Skeletal muscle satellite cell (primary cell): ENCODE results near the gene FHL2.

Experiments
- H3K27me3 ChIP-seq: 2 replicates; pipeline ENCODE4 v1.7.0; 2013; ENCODE audit warnings: low read length; ENCODE audit not compliant: control insufficient read depth, insufficient read depth
- H3K36me3 ChIP-seq: 2 replicates; pipeline ENCODE4 v1.7.0; 2013; ENCODE audit warnings: mild to moderate bottlenecking, control low read depth, low read length; ENCODE audit not compliant: insufficient read depth
- H3K4me1 ChIP-seq: 2 replicates; pipeline ENCODE4 v1.7.0; 2013; ENCODE audit warnings: low read length; ENCODE audit not compliant: control insufficient read depth, insufficient read depth
- H3K4me2 ChIP-seq: 2 replicates; pipeline ENCODE4 v1.7.0; 2013; ENCODE audit warnings: mild to moderate bottlenecking, low read length
- H3K4me3 ChIP-seq: 2 replicates; pipeline ENCODE4 v1.7.0; 2013; ENCODE audit warnings: low read length
- H3K9ac ChIP-seq: 2 replicates; pipeline ENCODE4 v1.7.0; 2013; ENCODE audit warnings: mild to moderate bottlenecking, low read depth, low read length, moderate library complexity
- H3K9me3 ChIP-seq: replicated peaks from 2 replicates; pipeline ENCODE4 v1.7.0; 2013; ENCODE audit warnings: mild to moderate bottlenecking, control low read depth, low read length

FHL2 gene

DNA sequence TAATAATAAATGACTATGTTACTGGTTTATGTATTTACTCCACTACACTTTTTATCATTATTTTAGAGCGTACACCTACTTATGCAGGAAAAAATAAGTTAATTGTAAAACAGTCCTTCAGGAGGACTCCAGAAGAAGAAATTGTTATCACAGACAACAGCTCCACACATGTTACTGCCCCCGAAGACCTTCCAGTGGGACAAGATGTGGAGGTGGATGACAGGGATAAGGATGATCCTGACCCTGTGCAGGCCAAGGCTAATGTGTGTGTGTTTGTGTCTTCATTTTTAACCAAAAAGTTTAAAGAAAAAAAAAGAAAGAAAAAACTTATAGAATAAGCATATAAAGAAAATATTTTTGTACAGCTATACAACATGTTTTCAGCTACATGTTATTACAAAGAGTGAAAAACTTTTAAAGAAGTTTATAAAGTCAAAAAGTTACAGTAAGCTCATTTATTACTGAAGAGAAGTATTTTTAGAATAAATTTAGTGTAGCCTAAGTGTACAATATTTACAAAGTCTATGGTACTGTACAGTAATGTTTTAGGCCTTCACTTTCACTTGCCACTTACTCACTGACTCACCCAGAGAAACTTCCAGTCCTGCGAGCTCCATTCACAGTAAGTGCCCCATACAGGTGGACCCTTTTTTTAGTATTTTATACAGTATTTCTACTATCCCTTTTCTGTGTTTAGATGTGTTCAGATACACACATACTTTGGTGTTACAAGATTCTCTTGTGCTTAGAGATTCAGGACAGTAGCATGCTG lies 76.8 kb downstream of the FHL2 start:
- peaks cover 57% of the 10 kb centered on the region for H3K4me1 ChIP-seq
- no peaks in the 10 kb centered on the region for H3K27me3 ChIP-seq
- no peak overlapping the region for H3K9ac ChIP-seq
- H3K4me2 ChIP-seq, result no peak overlapping the region
- H3K36me3 ChIP-seq, result peaks cover 3% of the 10 kb centered on the region
- H3K9me3 ChIP-seq, result no peaks in the 10 kb centered on the region
- no peak overlapping the region for H3K4me3 ChIP-seq

DNA sequence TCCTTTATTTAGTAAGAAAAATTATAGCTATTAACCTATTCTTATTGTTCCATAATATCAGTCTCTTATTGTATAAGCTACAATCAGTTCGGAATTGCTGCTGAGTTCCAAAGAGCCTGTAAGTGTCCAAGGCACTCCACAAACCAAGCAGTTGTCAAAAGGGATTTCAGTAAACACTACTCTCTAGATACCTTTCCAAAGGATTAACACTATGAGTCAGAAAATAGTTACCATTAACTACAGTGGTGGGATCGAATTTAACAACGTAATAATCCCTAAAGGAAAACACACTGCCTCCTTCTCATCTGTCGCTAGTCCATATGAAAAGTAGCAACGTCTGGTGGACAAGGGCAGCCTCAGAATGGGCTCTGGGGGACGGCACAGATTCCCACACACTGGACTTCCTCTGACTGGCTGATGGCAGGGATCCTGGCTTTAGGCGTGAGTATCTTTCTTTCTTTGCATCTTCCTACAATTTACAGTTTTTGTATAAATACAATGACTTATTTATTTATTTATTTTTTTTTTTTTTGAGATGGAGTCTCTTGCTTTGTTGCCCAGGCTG lies 78.1 kb downstream of the FHL2 start:
- Histone ChIP-seq H3K4me1 (peaks cover 45% of the 10 kb centered on the region), H3K4me2 (no peak overlapping the region), H3K9me3 (no peaks in the 10 kb centered on the region), H3K27me3 (no peaks in the 10 kb centered on the region), H3K4me3 (no peak overlapping the region), H3K9ac (no peak overlapping the region), H3K36me3 (peaks cover 3% of the 10 kb centered on the region)

GRCh38 chr2:105317937-105318336 lies 80.9 kb downstream of the FHL2 start:
- Histone ChIP-seq H3K9me3 (no peaks in the 10 kb centered on the region), H3K4me3 (no peak overlapping the region)

GRCh38 chr2:105315314-105315713 lies 83.5 kb downstream of the FHL2 start:
- H3K9ac ChIP-seq, result no peak overlapping the region
- no peak overlapping the region for H3K4me2 ChIP-seq

More at GRCh38 chr2:105317937-105318336, 80.9 kb downstream of the FHL2 start:
- H3K36me3 ChIP-seq, result peaks cover 3% of the 10 kb centered on the region
- no peak overlapping the region for H3K9ac ChIP-seq
- H3K4me2 ChIP-seq, result no peak overlapping the region
- peaks cover 24% of the 10 kb centered on the region for H3K4me1 ChIP-seq
- no peaks in the 10 kb centered on the region for H3K27me3 ChIP-seq

DNA sequence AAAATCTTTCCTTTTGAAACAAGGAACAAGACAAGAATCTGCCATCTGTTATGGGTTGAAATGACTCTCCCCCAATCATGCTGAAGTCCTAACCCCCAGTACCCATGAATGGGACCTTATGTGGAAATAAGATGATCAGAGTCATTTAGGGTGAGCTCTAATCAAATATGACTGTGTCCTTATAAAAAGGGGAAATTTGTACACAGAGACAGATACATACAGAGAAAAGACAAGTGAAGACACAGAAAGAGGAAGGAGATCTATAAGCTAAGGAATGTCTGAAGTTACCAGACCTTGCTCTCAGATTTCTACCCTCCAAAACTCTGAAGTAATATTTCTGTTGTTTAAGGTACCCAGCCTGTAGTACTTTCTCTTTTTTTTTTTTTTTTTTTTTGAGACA lies 85.0 kb downstream of the FHL2 start:
- H3K4me2 ChIP-seq, result no peak overlapping the region

More at GRCh38 chr2:105315314-105315713, 83.5 kb downstream of the FHL2 start:
- H3K4me3 ChIP-seq, result no peak overlapping the region
- H3K27me3 ChIP-seq, result no peaks in the 10 kb centered on the region
- no peaks in the 10 kb centered on the region for H3K9me3 ChIP-seq
- H3K4me1 ChIP-seq, result peaks cover 7% of the 10 kb centered on the region
- no peaks in the 10 kb centered on the region for H3K36me3 ChIP-seq

More for the DNA sequence above, 85.0 kb downstream of the FHL2 start:
- H3K4me1 ChIP-seq, result peaks cover 6% of the 10 kb centered on the region
- H3K27me3 ChIP-seq, result no peaks in the 10 kb centered on the region
- no peak overlapping the region for H3K9ac ChIP-seq
- no peak overlapping the region for H3K4me3 ChIP-seq
- H3K9me3 ChIP-seq, result no peaks in the 10 kb centered on the region
- H3K36me3 ChIP-seq, result no peaks in the 10 kb centered on the region
